Measurements from ENCODE around the gene IRS2.

DNA sequence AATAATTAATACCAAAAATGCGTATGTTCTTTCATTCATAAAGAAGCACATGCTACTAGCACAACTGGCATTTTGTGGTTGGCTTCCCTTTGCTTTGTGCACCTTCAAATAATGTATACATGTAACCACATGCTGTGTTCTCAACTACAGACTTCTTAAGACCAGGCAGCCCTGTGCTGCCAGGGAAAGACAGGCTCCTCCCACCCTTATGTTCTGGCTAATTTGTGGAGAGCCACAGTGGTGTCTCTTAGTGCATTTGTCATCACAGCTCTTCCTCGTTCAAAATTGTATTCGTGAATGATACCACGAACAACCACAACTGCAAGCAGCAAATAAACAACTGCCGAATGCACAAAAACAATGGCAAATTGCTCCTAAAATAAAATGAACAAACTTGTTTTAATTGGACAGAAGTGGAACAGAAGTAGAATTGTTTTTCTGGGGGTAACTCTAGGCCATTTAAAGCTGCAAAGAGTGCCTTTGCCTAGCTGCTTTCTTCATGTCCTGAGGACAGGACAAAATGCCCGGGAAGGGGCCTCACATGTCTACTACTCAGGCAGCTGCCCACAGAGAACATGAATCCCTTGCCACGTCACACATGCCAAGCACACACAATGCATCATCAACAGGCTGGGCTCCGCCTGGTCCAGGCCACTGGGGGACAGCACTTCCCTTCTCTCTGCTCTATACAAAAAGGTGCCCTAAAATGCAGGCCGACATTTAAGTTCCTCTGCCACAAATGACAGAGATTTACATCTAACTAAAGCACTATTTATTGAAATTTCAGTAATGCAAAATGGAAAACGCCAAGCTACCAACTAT is 21.7 kb downstream of the IRS2 start:
- TF ChIP-seq, protein P1, sequence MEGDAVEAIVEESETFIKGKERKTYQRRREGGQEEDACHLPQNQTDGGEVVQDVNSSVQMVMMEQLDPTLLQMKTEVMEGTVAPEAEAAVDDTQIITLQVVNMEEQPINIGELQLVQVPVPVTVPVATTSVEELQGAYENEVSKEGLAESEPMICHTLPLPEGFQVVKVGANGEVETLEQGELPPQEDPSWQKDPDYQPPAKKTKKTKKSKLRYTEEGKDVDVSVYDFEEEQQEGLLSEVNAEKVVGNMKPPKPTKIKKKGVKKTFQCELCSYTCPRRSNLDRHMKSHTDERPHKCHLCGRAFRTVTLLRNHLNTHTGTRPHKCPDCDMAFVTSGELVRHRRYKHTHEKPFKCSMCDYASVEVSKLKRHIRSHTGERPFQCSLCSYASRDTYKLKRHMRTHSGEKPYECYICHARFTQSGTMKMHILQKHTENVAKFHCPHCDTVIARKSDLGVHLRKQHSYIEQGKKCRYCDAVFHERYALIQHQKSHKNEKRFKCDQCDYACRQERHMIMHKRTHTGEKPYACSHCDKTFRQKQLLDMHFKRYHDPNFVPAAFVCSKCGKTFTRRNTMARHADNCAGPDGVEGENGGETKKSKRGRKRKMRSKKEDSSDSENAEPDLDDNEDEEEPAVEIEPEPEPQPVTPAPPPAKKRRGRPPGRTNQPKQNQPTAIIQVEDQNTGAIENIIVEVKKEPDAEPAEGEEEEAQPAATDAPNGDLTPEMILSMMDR (IDR thresholded peaks at IDR 0.05; ENCODE audit: insufficient read depth, low read length, poor library complexity, severe bottlenecking) = no peak
- TF ChIP-seq EZH2phosphoT487 (conservative IDR thresholded peaks at IDR 0.05; ENCODE audit: low read length) = no peak
